GM12878 (cell line): ENCODE measurements around the gene BCORL1.

Experiments used
- BHLHE40 ChIP-seq, 2 experiments: fragments of 450-650 bp in 1 of 2; IDR thresholded peaks; 2 replicates each; pipeline ENCODE4 v1.6.1; 2011 to 2017; ENCODE audit warnings: low read depth in 2 of 2, borderline replicate concordance in 1 of 2, improper control_type of control experiment in 1 of 2, low read length in 1 of 2, mild to moderate bottlenecking in 1 of 2
- CHD4 ChIP-seq: fragments of 200-600 bp; sonication (generic); IDR thresholded peaks from 2 replicates; pipeline ENCODE4 v1.6.1; 2016; ENCODE audit warnings: mild to moderate bottlenecking
- CTCF ChIP-seq, 3 experiments: IDR thresholded peaks in 2 of 3; conservative IDR thresholded peaks in 1 of 3; 2 replicates each; pipeline ENCODE4 v1.5.1; 2011; ENCODE audit warnings: low read depth in 3 of 3, low read length in 3 of 3, mild to moderate bottlenecking in 3 of 3, control low read depth in 2 of 3, moderate library complexity in 2 of 3, inconsistent platforms in 1 of 3, mixed read lengths in 1 of 3; ENCODE audit not compliant: control insufficient read depth in 2 of 3, insufficient read depth in 1 of 3; ENCODE audit errors: extremely low read depth in 1 of 3
- EZH2 ChIP-seq: IDR thresholded peaks from 2 replicates; pipeline ENCODE4 v1.6.1; 2012; ENCODE audit warnings: low read depth, mild to moderate bottlenecking, control low read depth, inconsistent platforms, low read length, borderline replicate concordance; ENCODE audit not compliant: control insufficient read depth
- HDAC2 ChIP-seq: fragments of 200-600 bp; sonication (generic); IDR thresholded peaks from 2 replicates; pipeline ENCODE4 v1.6.1; 2017
- HDGF ChIP-seq: fragments of 450-650 bp; IDR thresholded peaks from 2 replicates; pipeline ENCODE4 v1.6.1; 2016; ENCODE audit warnings: antibody characterized with exemption
- KDM1A ChIP-seq: fragments of 200-600 bp; sonication (generic); IDR thresholded peaks from 2 replicates; pipeline ENCODE4 v1.6.1; 2016; ENCODE audit warnings: borderline replicate concordance
- NR2C2 ChIP-seq: IDR thresholded peaks from 2 replicates; pipeline ENCODE4 v1.6.1; 2011; ENCODE audit warnings: borderline replicate concordance, low read depth; ENCODE audit not compliant: control insufficient read depth, insufficient read length
- POLR2AphosphoS5 ChIP-seq: IDR thresholded peaks from 2 replicates; pipeline ENCODE4 v1.6.1; 2011; ENCODE audit warnings: mild to moderate bottlenecking, low read length, inconsistent platforms
- TF ChIP-seq, protein P1 (sequence below): fragments of 450-650 bp; formaldehyde crosslinking; IDR thresholded peaks from 2 replicates; pipeline ENCODE4 v1.4.0; 2020; ENCODE audit warnings: mild to moderate bottlenecking, moderate library complexity
- TF ChIP-seq, protein P2 (sequence below): IDR thresholded peaks from 2 replicates; pipeline ENCODE4 v1.6.1; 2011; ENCODE audit warnings: low read depth, low read length, improper control_type of control experiment, borderline replicate concordance

- no peak for TF ChIP-seq CTCF (IDR thresholded peaks at IDR 0.05 in 2 of 3, conservative IDR thresholded peaks at IDR 0.05 in 1 of 3; ENCODE audit: control insufficient read depth in 2 of 3, extremely low read depth in 1 of 3, insufficient read depth in 1 of 3, low read depth in 3 of 3, low read length in 3 of 3)
- TF ChIP-seq, protein P1, sequence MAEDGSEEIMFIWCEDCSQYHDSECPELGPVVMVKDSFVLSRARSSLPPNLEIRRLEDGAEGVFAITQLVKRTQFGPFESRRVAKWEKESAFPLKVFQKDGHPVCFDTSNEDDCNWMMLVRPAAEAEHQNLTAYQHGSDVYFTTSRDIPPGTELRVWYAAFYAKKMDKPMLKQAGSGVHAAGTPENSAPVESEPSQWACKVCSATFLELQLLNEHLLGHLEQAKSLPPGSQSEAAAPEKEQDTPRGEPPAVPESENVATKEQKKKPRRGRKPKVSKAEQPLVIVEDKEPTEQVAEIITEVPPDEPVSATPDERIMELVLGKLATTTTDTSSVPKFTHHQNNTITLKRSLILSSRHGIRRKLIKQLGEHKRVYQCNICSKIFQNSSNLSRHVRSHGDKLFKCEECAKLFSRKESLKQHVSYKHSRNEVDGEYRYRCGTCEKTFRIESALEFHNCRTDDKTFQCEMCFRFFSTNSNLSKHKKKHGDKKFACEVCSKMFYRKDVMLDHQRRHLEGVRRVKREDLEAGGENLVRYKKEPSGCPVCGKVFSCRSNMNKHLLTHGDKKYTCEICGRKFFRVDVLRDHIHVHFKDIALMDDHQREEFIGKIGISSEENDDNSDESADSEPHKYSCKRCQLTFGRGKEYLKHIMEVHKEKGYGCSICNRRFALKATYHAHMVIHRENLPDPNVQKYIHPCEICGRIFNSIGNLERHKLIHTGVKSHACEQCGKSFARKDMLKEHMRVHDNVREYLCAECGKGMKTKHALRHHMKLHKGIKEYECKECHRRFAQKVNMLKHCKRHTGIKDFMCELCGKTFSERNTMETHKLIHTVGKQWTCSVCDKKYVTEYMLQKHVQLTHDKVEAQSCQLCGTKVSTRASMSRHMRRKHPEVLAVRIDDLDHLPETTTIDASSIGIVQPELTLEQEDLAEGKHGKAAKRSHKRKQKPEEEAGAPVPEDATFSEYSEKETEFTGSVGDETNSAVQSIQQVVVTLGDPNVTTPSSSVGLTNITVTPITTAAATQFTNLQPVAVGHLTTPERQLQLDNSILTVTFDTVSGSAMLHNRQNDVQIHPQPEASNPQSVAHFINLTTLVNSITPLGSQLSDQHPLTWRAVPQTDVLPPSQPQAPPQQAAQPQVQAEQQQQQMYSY (CRISPR knock-in tag), result no peak
- no peak for TF ChIP-seq KDM1A
- no peak for TF ChIP-seq HDAC2
- TF ChIP-seq EZH2, result no peak
- no peak for TF ChIP-seq HDGF
- TF ChIP-seq BHLHE40 (IDR thresholded peaks at IDR 0.05; ENCODE audit: borderline replicate concordance in 1 of 2, low read depth in 2 of 2, low read length in 1 of 2), result no peak
- TF ChIP-seq, protein P2, sequence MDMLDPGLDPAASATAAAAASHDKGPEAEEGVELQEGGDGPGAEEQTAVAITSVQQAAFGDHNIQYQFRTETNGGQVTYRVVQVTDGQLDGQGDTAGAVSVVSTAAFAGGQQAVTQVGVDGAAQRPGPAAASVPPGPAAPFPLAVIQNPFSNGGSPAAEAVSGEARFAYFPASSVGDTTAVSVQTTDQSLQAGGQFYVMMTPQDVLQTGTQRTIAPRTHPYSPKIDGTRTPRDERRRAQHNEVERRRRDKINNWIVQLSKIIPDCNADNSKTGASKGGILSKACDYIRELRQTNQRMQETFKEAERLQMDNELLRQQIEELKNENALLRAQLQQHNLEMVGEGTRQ, result no peak
- TF ChIP-seq POLR2AphosphoS5, result no peak
- TF ChIP-seq CHD4, result no peak
- no peak for TF ChIP-seq NR2C2
Measured at GRCh38 chrX:129981752-129982299, 609 bp upstream of the BCORL1 start.
